ENCODE results near the gene PRKAR2B.
"Not testable (repeated sequence)": the region's sequence is repeated elsewhere in the genome, so short reads cannot be mapped to it uniquely, and the experiment has no call there.

Gene PRKAR2B

GRCh38 chr7:107128217-107128616 is 83.7 kb downstream of the PRKAR2B start:
- no peak for DNase-seq

GRCh38 chr7:107128748-107129147 is 84.2 kb downstream of the PRKAR2B start:
- DNase-seq: no peak

- no peak for DNase-seq
Measured at GRCh38 chr7:107130487-107131220, 86.1 kb downstream of the PRKAR2B start.

GRCh38 chr7:107133396-107133795 is 88.9 kb downstream of the PRKAR2B start:
- DNase-seq: no peak

GRCh38 chr7:107138696-107139420 is 94.4 kb downstream of the PRKAR2B start:
- DNase-seq: peak; percentile 23

- not testable (repeated sequence) for DNase-seq
Measured at GRCh38 chr7:107143875-107144274, 99.4 kb downstream of the PRKAR2B start.

GRCh38 chr7:107145067-107145838 is 100.7 kb downstream of the PRKAR2B start:
- no peak for DNase-seq

GRCh38 chr7:107147464-107148393 is 103.2 kb downstream of the PRKAR2B start:
- peak; percentile 50 for DNase-seq

GRCh38 chr7:107148721-107149120 is 104.2 kb downstream of the PRKAR2B start:
- no peak for DNase-seq

- DNase-seq: no peak
Measured at GRCh38 chr7:107149863-107150262, 105.4 kb downstream of the PRKAR2B start.

GRCh38 chr7:107150375-107151073 is 106.0 kb downstream of the PRKAR2B start:
- DNase-seq: peak; percentile 74

- no peak for DNase-seq
Measured at GRCh38 chr7:107151538-107151937, 107.0 kb downstream of the PRKAR2B start.

GRCh38 chr7:107152011-107152410 is 107.5 kb downstream of the PRKAR2B start:
- DNase-seq: no peak

GRCh38 chr7:107154826-107155225 is 110.3 kb downstream of the PRKAR2B start:
- no peak for DNase-seq

- DNase-seq: not testable (repeated sequence)
Measured at GRCh38 chr7:107155726-107156125, 111.2 kb downstream of the PRKAR2B start.

- DNase-seq: no peak
Measured at GRCh38 chr7:107157091-107157490, 112.6 kb downstream of the PRKAR2B start.

- DNase-seq: no peak
Measured at GRCh38 chr7:107158028-107158427, 113.5 kb downstream of the PRKAR2B start.

GRCh38 chr7:107160389-107160788 is 115.9 kb downstream of the PRKAR2B start:
- DNase-seq: no peak

GRCh38 chr7:107161415-107161814 is 116.9 kb downstream of the PRKAR2B start:
- no peak for DNase-seq

GRCh38 chr7:107162475-107162874 is 118.0 kb downstream of the PRKAR2B start:
- no peak for DNase-seq

GRCh38 chr7:107164092-107164491 is 119.6 kb downstream of the PRKAR2B start:
- no peak for DNase-seq

GRCh38 chr7:107165341-107165740 is 120.8 kb downstream of the PRKAR2B start:
- no peak for DNase-seq

Data from NCI-H82 (cell line).